Epithelial cell of esophagus (primary cell): Measurements from ENCODE around the gene SCNM1.

ENCODE experiments used
- DNase-seq: peaks from one replicate; pipeline ENCODE4 v3.0.0; 2010; ENCODE audit warnings: low read depth
- H3K4me3 ChIP-seq: 2 replicates; pipeline ENCODE4 v1.5.1; 2011; ENCODE audit warnings: mild to moderate bottlenecking, low read length, control low read depth
- CTCF ChIP-seq: IDR thresholded peaks from 2 replicates; pipeline ENCODE4 v1.5.1; 2011; ENCODE audit warnings: low read depth, mild to moderate bottlenecking, low read length, control low read depth, inconsistent platforms; ENCODE audit not compliant: insufficient read depth; ENCODE audit errors: missing control alignments

The SCNM1 gene

GRCh38 chr1:151133018-151133806, 32.7 kb upstream of the SCNM1 start:
- DNase-seq: no peak
- no peak for TF ChIP-seq CTCF
- no peak overlapping the region for H3K4me3 ChIP-seq

GRCh38 chr1:151134396-151134795, 31.5 kb upstream of the SCNM1 start:
- DNase-seq: no peak
- TF ChIP-seq CTCF: no peak
- H3K4me3 ChIP-seq: no peak overlapping the region

- no peak for TF ChIP-seq CTCF
- no peak for DNase-seq
- no peak overlapping the region for H3K4me3 ChIP-seq
Observed at GRCh38 chr1:151134991-151135390, 31.0 kb upstream of the SCNM1 start.

GRCh38 chr1:151135433-151136385, 30.2 kb upstream of the SCNM1 start:
- no peak overlapping the region for H3K4me3 ChIP-seq
- DNase-seq: no peak
- TF ChIP-seq CTCF: no peak

- no peak overlapping the region for H3K4me3 ChIP-seq
- no peak for TF ChIP-seq CTCF
- no peak for DNase-seq
Observed at GRCh38 chr1:151137789-151138188, 28.2 kb upstream of the SCNM1 start.

- no peak overlapping the region for H3K4me3 ChIP-seq
- no peak for DNase-seq
- TF ChIP-seq CTCF: no peak
Observed at GRCh38 chr1:151142411-151143056, 23.4 kb upstream of the SCNM1 start.
